IPS-NIHi7 (cell line): ENCODE data around the gene FRMD4B.

Source experiments
- DNase-seq: peaks from one replicate; pipeline ENCODE4 v3.0.0; 2012; ENCODE audit warnings: mixed read lengths; ENCODE audit errors: extremely low spot score

Gene FRMD4B

DNA sequence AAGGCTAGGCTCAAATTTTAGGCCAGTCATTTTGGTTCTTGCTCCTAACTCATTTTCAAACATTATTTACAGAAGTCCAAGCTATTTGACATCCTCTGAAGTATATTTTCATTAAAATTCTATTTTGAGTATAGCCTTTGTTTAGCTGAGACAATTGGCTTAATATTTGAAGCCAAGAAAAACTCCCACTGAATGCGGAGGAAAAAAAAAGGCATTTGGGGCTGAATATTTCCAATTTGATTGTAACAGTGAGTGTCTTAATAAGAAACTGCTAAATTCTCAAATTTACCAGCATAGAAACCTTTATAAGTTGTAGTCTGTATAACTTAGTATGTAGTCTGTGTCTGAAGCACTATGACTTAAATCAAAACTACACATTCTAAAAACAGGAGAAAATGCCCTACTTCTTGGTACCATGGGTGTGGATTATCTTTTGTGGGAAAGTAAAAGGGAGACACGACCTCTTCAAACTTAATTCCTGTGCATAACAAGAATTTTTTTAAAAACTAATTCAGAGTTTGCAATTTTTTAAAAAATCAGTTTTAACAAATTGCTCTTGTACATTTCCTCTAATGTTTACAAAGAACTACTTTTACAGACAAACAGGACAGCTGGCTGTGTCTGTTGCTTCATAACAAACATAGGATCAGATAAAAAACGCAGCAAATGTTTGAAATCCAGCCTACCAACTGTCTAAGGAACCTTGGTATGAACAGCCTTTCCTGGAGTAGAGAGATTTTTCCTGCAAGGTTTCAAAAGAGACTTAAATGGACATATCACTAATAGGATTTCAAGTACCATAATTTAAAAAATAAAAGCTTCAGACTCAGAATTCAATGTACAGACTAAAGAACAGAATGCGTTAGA, 210.8 kb downstream of the FRMD4B start:
- no peak for DNase-seq

DNA sequence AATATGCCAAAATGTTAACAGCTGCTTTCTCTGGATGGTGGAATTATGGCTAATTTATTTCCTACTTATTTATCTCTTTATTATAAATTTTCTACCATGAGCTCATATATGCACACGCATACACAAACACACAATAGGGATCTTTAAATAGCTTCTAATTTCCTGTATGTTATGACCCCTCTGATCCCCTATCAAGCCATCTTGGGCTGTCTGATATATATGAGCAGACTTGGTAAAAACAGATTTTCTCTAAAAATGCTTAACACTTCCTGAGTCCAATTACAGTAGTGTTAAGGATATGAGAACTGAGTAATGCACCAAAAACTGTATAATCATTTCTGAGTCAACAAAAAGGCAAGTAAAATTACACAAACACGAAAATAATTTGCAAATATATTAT, 211.4 kb downstream of the FRMD4B start:
- no peak for DNase-seq

DNA sequence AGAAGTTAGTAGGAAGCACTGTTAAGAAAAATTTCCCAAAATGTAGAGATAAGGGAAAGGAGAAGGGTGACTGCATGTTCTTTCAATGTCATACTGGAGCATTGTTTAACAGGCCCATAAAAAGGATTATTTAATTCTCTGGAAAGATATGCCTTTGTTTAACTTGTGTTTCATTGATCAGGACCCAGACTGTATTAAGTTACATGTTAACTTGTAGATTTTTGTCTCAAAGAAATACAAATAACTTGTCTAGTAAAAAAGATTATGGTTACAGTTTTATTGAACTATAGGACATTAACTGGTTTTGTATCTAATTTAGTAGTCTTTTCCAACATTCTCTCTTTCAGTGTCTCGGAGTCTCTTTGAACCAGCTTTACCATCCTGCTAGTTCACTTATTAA, 213.8 kb downstream of the FRMD4B start:
- DNase-seq, result no peak

DNA sequence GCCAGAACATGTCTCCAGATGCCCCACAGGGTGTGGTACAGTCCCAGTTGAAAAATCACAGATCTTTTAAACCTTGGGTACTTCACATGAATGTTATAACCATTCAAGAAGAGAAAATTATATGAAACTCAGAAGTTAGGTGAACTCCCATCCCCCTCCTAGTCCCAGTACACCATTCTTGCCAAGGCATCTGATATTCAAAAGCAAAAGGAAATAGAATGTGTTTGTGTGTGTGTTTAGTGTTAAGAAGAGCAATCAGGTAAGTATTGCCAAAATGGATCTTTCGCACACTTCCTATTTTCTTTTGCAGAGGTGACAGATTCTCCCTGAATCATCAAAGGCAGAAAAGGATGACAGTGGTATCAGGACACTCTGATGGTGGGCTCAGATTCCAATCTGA, 219.4 kb downstream of the FRMD4B start:
- DNase-seq, result no peak

DNA sequence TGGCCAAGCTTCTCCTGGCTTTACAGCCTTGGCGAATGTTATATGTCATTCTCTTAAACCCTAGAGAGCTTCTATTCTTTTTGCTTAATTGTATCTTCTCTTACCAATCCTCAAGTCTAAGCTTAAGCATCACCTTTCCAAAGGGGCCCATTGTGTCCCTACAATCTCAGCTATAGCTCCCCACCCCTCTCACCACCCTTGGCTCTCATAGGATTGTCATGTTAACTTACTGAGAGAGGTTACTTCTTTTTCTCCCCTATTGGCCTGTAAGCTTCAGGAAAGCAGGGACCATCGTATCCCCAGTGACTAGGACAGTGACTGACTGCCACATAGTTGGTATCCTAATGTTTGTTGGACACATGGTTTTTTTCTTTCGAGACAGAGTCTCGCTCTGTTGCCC, 220.1 kb downstream of the FRMD4B start:
- no peak for DNase-seq

DNA sequence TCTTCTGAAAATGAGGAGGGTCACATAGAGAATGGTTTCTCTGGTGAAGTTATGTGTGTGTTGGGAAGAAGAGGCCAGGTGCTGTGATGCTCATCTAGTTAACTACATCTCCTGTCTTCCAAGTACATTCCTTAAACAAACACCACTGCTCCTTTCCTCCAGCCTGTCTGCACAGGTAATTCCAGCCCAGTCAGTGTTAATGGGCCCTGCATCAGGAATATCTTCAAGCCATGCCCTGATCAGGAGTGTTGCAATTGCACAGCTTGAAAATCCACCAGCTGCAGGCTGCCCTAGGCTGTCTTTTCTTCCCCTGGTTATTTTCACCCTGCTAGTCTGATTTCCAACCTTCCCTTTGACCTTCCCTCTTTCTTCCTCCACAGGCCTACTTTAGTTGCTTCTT, 221.6 kb downstream of the FRMD4B start:
- no peak for DNase-seq

DNA sequence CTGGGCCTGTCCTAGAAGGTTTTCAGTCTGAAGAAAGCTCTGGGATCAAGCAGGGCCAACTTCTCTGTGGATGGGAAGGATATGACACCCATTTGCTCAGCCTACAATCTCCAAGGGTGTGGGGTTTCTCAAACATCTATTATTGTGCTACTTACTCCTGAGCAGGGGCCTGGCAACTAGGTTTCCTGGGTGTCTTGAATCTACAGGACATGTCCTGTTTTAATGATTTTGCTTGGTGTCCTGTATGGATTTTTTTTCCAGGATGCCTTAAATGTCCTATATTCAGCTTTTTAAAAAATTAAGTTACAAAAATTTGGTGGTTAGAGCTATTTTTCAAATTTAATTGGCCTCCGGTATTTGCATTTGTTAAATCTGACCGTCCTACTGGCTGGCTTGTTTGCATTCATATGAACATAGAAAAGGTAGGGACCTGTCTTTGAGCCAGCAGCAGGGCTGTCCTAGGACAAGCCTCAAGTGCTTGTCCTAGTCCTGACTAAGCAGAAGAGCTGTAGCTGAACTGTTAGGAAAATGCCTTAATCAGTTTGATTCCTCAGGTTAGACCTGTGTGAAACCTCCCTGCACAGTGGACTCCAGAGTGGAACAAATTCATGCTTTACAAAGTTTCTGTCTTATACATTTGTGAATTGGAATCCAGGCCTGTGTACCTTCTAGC, 223.4 kb downstream of the FRMD4B start:
- no peak for DNase-seq

DNA sequence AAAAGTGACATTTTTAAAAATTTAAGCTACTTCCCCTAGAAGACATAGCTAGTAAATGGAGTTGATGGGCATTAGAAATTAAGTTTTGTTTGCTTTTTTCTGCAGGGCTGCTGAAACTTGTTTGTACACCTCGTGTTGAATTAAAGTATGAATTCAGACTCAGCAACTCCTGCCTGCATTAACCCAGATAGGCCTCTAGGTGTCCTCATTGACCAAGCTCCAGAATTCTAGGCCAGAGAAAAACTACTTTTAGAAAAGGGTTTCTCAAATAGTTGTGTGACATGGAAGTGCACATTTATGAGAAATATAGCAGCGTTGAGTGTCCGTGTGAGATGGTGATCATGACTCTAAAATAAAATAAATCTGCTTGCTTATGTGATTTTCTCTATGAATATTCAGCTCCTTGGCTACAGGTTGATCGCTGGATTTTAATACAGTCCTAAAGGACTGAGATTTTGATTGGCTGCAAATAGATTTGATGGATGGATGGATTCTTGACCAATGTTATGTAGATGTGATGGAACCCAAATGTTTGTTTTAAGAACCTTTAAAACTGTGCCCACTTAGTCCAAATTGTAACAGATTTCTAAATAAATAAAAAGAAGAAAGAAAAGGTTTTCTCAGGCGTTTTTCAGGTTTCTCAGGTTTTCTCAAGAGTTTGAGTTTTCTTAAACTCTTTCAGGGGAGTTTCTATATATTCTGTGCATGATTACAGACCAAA, 224.1 kb downstream of the FRMD4B start:
- DNase-seq, result peak; percentile 72

DNA sequence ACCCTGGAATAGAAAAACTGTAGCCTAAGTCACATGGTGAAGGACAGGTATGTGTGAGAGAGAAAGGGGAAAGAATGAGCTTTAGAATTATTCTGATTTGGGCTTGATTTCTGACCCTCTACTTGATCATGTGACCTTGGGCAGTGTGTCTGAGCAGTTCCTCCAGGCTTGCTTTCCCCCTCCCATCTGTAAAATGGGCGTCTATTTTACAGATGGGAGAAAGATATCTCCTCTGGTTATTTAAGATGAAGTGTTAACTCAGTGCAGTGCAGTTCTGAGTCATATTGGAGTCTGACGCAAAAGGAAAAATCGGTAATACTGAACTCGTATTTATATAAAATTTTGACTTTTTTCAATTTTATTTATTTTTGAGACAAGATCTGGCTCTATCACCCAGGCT, 225.4 kb downstream of the FRMD4B start:
- no peak for DNase-seq

DNA sequence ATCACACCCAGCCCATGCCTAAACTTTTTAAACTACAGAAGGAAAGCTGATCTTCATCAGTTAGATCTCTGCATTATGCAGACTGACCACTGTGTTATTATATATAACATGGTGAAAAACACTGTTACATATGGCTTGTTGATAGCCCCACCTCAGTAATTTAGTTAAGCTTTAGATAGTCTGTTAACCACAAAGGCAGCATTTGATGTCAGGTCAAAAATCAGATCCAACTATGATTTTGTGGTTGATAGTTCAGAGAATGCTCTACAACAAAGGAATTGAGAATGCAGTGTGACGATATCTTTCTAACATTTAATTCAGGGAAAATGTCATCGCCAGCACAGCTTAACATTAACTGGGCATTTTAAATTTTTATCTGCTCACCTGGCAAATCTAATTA, 225.8 kb downstream of the FRMD4B start:
- DNase-seq, result no peak

DNA sequence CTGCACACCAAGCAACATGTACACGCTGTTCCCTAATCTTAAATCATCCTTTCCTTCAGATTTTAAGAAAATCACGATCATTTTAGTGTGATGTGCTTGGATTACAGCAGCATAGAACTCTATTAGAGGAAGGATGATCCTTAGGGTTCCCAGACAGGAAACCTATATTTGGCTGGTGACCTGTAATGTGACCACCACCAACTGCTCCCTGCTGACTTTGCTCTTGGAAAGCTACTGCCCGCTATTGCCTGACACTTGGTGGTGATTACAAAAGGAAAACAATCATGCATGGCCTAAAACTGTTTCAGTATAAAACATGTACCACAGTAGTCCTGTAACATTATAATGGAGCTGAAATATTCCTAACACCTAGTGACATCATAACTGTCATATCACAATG, 236.3 kb downstream of the FRMD4B start:
- no peak for DNase-seq

DNA sequence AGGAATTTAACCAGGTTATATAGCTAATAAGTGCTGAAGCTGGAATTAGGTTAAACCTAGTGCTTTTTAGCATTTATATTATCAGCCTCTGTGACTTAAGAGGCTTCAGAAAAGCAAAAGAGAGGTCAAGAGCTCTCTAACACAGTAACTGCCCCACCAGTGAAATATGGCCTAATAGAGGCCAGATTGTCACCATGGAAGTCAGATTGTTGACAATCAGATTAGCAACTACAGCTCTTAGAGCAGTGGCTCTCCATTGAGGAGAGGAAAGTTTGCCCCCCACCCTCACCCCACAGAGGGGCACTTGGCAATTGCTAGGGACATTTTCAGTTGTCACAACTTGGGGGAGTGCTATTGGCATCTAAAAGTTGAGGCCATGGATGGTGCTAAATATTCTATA, 240.2 kb downstream of the FRMD4B start:
- DNase-seq, result no peak

DNA sequence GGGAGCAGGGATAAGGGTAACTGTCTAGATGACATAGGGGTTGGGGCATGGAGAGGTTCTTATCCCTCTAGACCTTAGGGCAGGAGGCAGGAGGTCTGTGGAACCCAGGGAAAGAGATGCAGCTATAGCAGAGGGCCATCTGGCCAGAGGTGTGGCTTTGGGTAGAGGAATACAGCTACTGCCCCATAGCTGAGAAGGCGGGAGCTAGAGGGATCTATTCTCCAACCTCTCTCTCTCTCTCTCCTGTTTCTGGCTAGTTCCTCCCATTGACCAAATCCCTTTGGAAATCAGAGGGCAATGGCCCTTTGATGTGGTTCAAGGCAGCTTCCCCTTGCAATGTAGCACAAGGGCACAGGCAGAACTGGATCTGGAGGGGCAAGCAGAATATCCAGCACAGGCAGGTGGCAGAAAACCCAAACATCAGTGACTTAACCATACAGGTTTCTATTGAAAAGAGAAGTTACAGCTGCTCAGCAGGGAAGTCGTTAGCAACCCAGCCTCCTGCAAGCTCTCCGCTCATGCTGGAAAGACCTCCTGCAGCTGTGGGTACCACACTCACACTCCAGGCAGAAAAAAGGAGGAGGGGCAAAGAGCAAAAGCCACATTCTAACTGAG, 241.2 kb downstream of the FRMD4B start:
- DNase-seq, result peak; percentile 67

DNA sequence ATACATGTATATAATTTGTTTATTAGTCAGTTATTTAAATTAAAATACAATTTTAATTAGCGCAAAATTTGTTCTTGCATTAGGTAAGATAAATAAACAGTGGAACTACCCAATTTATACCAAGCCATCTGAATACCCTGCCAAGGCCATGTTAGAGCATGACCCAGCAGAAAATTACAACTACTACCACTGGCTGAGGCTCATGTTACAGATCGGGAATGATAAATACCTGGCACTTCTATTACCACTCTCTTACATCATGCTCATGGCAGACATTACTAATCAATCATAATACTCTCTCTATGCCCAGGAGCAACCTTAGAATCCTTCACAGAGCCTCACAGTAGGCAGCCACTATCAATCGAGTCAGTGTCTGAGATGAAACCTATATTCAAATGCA, 242.3 kb downstream of the FRMD4B start:
- DNase-seq, result no peak

DNA sequence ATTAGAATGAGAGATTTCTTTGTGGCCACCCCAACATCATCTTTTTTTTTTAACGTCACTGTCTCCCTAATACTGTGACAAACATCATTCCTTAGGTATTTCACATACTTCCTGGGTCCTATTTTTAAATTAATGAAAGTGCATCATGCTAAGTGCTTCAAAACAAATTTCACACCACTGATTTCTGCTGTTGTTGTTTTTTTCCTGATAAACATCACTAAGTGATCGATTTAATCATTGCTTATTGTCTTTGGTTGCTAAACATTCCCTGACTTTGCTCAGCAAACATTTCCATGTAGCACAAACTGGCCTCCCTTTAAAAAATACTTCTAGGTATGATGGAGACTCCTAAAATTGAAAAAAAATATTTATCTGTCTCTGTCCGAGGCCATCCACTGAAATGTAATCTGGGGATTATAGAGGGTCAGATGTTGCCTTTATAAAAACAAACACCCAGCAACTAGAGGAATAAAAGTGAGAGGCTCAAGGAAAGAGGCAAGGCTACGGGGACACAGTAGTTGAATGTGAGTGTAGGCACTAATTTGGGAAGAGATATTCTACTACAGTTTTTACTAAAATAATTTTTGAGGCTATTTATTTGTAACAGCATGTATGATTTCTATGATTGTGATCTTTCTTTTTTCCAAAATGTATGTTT, 243.0 kb downstream of the FRMD4B start:
- DNase-seq, result no peak

DNA sequence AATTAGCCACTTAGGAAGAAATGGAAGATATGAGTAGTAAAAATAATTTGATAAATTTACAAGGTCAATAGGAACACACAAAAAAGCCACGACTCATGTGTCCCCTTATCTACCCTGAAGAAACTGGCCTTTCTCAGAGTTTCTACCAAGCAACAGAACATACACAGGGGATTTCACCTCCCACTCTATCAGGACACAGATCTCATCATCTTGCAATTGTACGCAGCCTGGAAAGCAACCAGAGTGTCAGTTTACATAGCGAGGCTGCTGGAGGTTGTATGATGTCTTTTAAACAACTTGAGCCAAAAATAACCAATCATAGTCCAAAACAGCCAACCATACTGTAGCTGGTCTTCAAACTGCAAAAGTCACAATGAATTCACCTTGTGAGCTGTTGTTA, 243.8 kb downstream of the FRMD4B start:
- DNase-seq, result no peak

DNA sequence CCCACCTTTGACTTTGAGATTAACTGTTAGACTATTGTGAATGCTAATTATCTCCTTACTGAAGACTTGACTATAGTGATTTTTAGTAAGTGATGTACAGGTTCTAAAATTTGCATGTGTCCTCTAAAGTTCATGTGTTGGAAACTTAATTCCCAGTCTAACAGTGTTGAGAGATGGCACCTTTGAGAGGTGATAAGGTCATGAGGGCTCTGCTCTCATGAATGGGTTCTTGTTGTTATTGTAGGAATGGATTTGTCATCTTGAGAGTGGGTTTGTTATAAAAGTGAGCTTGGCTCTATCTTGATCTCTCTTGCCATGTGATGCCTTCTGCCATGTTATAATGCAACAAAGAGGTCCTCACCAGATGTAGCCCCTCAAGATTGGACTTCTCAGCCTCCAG, 244.6 kb downstream of the FRMD4B start:
- no peak for DNase-seq

DNA sequence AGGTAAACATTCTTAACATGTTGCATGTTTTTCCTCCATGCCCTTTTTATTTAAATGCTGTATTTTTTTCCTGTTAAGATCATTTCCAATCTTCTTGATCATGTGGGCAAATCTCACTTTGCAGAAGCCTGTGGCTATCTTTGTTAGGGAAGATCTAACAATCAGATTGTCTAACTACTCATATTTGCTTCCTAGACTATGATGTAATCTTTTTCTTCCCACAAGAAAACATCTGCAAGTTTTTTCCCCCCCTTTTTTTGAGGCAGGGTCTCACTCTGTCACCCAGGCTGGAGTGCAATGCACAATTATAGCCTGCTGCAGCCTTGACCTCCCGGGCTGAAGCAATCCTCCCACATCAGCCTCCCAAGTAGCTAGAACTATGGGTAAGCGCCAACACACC, 248.5 kb downstream of the FRMD4B start:
- DNase-seq, result no peak

DNA sequence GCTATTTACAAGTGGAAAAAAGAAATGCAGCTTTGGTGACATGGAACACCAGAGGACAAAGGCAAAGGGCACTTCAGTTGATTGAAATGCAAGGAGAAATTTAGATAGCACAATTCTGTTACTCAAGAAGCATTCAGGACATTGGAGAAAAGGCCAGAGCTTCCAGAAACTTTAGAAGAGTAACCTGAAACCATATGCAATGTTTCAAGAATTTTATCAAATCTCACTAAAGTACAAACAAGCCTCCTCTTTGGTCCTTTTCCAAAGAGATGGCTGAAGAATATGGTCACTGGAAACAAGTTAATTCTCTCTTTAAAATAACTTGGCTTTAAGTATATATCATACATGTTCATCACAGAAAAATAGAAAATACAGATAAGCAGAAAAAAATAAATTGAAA, 248.9 kb downstream of the FRMD4B start:
- DNase-seq, result no peak

DNA sequence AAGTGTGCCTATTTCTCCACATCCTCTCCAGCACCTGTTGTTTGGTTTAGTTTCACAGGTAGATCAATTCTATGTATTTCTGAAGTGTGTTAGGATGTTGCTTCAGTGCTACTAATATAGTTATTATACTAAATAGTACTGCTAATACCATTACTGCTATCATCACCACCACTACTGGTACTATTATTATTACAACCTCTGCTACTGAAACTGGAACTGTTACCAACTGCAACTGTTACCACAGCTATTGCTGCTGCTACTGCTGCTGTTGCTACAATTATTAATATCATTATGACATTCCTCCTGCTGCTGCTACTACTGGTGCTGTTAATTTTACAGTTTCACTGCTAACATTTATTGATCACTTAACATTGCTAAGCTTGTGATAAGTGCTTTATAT, 255.2 kb downstream of the FRMD4B start:
- DNase-seq, result no peak

DNA sequence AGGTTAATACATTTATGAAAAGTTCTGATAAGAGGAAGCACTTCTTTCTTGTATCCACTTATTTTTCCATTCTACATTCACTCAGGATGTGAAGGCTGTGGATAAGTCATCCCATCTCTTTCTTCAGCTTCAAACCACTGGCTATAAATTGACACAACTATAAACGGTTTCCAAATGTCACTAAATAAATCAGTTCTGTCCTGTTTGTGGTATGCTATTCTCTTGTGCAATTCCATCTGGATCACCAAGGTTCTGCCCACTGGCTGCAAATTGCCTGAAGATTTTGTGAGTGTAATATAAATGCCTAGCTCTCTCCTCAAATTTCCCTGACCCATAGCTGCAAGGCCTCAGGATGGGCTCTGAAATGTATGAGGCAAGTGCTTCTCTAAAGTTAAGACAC, 256.4 kb downstream of the FRMD4B start:
- no peak for DNase-seq

DNA sequence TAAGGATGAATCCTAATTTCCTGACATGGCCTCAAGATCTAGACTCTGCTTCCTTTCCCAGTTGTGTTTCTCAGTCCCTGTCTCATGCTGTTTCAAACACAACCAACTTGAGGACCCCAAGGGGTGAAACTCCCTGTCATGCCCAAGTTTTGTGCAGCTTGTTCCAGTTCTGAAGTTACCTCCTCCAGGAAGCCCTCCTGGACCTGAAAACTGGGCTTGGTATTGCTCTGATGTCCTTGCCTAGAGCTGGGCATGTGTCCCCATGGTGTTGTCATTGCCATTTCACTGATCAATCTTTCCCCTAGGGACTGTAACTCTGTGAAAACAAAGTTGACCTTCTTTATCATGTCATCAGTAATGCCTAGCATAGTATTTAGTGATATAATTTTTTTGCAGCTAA, 257.4 kb downstream of the FRMD4B start:
- DNase-seq, result no peak
